ENCODE data around the gene TXNIP.

TXNIP gene

GRCh38 chr1:145958734-145959133 is 37.6 kb downstream of the TXNIP start:
- DNase-seq (ENCODE audit: low read depth) = no peak
- in situ Hi-C loops (cut with HindIII; ENCODE audit: low sequenced_read_pairs) = no loop called here
- TF ChIP-seq, protein P1, sequence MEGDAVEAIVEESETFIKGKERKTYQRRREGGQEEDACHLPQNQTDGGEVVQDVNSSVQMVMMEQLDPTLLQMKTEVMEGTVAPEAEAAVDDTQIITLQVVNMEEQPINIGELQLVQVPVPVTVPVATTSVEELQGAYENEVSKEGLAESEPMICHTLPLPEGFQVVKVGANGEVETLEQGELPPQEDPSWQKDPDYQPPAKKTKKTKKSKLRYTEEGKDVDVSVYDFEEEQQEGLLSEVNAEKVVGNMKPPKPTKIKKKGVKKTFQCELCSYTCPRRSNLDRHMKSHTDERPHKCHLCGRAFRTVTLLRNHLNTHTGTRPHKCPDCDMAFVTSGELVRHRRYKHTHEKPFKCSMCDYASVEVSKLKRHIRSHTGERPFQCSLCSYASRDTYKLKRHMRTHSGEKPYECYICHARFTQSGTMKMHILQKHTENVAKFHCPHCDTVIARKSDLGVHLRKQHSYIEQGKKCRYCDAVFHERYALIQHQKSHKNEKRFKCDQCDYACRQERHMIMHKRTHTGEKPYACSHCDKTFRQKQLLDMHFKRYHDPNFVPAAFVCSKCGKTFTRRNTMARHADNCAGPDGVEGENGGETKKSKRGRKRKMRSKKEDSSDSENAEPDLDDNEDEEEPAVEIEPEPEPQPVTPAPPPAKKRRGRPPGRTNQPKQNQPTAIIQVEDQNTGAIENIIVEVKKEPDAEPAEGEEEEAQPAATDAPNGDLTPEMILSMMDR (IDR thresholded peaks at IDR 0.05; ENCODE audit: low read depth, low read length, missing control alignments) = no peak
- no peak overlapping the region for H3K4me3 ChIP-seq (ENCODE audit: low read depth, low read length)

- H3K4me3 ChIP-seq (ENCODE audit: low read depth, low read length) = peak within 1 kb of the TSS; percentile 72
- TF ChIP-seq, protein P1 (IDR thresholded peaks at IDR 0.05; ENCODE audit: low read depth, low read length, missing control alignments) = no peak
- in situ Hi-C loops (cut with HindIII; ENCODE audit: low sequenced_read_pairs) = no loop called here
- DNase-seq (ENCODE audit: low read depth) = peak; percentile 90
Measured at GRCh38 chr1:145957443-145958319, 38.7 kb downstream of the TXNIP start, which contains the start of gene LIX1L. TSS of gene LIX1L (minus strand) at chr1:145958017. CDS start at chr1:145957927, 90 bp downstream.

DNA sequence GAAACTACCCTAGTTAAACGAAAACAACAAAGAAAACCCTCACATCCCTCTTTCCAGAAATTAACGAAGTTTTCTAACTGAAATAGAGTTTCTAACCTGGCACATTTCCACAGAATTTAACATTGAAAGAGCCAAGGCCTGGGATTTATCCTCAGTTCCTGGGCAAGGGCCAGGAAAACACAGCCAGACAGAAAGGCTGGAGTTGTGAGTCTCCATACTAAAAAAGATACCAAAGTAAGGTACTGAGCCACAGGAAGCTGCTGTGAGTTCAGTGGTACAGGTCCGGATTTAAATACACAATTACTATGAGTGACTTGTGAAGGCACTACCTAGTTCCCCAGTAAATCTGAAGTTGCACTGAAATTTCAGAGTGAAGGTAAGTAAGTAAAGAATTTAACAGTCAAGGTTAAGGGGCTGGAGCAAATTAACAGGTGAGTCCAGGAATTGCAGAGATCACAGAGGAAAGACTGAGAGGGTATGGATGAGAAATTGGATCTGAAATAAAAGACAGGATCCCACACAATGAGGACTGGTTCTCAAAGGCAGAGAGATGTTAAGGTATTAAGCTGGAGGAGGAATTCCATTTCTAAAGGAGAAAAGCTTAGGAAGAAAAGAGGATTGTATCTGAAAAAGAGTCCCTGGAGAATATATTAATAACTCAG is 39.5 kb downstream of the TXNIP start:
- TF ChIP-seq, protein P1 (IDR thresholded peaks at IDR 0.05; ENCODE audit: low read depth, low read length, missing control alignments) = no peak
- DNase-seq (ENCODE audit: low read depth) = no peak
- H3K4me3 ChIP-seq (ENCODE audit: low read depth, low read length) = peak overlapping the region; percentile 72
- in situ Hi-C loops (cut with HindIII; ENCODE audit: low sequenced_read_pairs) = no loop called here

- in situ Hi-C loops (cut with HindIII; ENCODE audit: low sequenced_read_pairs) = no loop called here
Measured at GRCh38 chr1:145956361-145956760, 40.0 kb downstream of the TXNIP start.

DNA sequence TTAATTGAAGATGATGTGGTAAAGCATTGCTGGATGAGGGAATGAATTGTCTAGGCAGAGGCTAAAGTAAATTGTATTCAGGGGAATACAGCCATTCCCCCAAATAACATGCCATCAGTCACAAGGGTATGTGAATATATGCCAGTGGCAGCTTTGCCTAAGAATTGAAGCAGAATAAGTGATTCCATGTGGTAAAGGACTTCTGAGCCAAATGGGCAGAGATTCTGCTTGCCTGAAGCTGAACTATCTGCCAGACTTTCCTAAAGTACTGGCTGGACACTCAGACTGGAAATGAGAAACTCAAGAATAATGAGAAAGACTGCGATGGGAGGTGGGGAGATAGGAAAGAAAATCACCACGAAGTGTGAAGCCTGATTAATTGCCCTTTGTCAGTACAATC is 40.9 kb downstream of the TXNIP start:
- peak overlapping the region; percentile 72 for H3K4me3 ChIP-seq (ENCODE audit: low read depth, low read length)
- DNase-seq (ENCODE audit: low read depth) = no peak
- TF ChIP-seq, protein P1 (IDR thresholded peaks at IDR 0.05; ENCODE audit: low read depth, low read length, missing control alignments) = no peak
- in situ Hi-C loops (cut with HindIII; ENCODE audit: low sequenced_read_pairs) = no loop called here

More at GRCh38 chr1:145956361-145956760, 40.0 kb downstream of the TXNIP start:
- peak overlapping the region; percentile 72 for H3K4me3 ChIP-seq (ENCODE audit: low read depth, low read length)
- no peak for DNase-seq (ENCODE audit: low read depth)
- TF ChIP-seq, protein P1 (IDR thresholded peaks at IDR 0.05; ENCODE audit: low read depth, low read length, missing control alignments) = no peak

- no peak overlapping the region for H3K4me3 ChIP-seq (ENCODE audit: low read depth, low read length)
- no peak for DNase-seq (ENCODE audit: low read depth)
- in situ Hi-C loops (cut with HindIII; ENCODE audit: low sequenced_read_pairs) = no loop called here
- TF ChIP-seq, protein P1 (IDR thresholded peaks at IDR 0.05; ENCODE audit: low read depth, low read length, missing control alignments) = no peak
Measured at GRCh38 chr1:145953861-145954260, 42.5 kb downstream of the TXNIP start.

Measured in astrocyte of the cerebellum (primary cell).